Measurements from ENCODE around the gene PRRT2.

The PRRT2 gene

DNA sequence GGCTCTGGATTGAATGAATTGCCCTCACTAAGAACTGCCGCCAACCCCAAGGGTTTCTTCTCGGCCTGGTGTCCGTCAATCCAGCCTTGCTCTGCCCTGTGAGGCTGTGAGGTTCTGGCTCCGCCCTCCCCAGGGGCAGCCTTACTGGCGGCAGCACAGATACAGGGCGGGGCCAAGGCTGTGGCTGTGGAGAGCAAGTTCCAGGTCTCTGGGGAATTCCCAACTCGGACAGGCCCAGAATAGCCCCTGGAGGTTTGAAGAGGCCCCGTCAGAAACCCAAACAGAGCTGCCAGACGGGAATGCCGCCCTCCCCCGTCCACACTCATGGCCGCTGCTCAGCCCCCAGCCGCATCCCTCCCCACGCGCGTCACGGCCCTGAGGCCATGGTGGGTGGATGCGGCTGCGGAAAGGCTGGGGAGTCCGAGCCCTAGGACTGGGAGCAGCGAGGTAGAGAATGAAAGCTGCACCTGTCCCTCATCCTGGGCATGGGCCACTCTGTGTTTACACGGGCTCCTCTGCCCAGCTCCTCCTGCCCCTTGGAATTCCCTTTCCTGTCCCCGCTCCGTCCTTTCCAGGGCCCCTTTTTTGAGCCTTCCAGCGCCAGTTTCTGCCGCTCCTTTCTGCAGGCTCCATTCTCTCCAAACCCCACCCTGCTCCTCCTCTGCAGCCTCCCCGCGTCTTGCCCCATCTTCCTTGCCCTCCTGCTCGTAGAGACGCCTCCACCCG, 660 bp upstream of the PRRT2 start:
- DNase-seq (ENCODE audit: low read depth in 2 of 2) = no peak

DNA sequence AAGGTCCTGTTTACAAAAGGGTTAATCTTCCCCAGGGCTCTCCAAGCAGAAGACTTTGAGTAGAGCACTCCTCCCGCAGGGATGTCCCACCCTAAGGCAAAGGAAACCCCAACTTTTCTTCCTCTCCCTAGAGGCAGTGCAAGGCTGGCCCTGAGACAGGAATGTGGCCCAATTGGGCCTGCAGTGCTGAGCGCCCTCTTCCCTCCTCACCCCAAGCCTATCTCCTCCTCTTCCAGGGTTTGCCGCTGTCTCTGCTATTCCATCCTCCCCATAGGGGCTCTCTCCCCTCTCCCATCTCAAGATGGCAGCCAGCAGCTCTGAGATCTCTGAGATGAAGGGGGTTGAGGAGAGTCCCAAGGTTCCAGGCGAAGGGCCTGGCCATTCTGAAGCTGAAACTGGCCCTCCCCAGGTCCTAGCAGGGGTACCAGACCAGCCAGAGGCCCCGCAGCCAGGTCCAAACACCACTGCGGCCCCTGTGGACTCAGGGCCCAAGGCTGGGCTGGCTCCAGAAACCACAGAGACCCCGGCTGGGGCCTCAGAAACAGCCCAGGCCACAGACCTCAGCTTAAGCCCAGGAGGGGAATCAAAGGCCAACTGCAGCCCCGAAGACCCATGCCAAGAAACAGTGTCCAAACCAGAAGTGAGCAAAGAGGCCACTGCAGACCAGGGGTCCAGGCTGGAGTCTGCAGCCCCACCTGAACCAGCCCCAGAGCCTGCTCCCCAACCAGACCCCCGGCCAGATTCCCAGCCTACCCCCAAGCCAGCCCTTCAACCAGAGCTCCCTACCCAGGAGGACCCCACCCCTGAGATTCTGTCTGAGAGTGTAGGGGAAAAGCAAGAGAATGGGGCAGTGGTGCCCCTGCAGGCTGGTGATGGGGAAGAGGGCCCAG, 1.0 kb downstream of the PRRT2 start:
- DNase-seq (ENCODE audit: low read depth in 2 of 2) = no peak

DNA sequence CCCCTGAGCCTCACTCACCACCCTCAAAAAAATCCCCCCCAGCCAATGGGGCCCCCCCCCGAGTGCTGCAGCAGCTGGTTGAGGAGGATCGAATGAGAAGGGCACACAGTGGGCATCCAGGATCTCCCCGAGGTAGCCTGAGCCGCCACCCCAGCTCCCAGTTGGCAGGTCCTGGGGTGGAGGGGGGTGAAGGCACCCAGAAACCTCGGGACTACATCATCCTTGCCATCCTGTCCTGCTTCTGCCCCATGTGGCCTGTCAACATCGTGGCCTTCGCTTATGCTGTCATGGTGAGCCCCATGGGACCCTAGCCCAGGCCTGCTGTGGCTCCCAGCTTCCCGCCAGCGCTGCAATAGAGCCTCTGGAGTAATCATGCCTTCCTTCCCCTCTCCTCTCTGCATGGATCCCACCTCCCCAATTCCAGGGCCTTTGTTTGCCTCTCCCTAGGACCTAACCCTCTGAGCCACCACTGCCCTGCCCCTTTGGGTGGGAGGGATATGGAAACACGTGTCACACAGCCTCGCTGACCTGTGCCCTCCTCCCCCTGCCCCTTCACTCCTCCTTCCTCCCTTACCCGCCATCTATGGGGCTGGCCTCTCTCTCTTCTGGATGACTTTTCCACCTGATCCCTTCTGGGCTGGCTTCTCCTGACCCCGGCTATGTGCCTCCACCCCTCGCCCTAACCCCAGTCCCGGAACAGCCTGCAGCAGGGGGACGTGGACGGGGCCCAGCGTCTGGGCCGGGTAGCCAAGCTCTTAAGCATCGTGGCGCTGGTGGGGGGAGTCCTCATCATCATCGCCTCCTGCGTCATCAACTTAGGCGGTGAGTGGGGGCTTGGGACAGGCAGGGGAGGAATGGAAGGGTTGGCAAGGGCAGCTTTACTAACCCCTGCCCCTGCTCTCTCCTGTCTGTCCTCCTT, 1.9 kb downstream of the PRRT2 start:
- DNase-seq (ENCODE audit: low read depth in 2 of 2) = no peak

DNA sequence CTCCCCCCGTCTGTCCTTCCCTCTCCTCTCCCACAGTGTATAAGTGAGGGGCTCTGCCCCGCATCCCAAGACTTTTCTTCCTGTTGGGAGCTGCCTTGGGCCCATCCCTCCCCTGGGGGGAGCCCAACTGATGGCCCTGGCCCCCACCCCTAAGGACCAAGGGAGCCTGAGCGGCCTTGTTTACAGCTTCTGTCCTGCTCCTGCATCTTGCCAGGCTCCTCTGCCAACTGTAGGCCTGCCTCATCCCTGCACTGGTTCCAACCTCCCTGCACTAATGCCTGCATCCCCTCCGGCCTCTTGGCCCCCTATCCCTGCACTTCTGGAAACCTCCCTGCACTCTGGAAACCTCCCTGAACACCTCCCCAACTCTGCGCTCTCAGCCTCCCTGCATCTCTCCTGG, 2.6 kb downstream of the PRRT2 start:
- no peak for DNase-seq (ENCODE audit: low read depth in 2 of 2)

DNA sequence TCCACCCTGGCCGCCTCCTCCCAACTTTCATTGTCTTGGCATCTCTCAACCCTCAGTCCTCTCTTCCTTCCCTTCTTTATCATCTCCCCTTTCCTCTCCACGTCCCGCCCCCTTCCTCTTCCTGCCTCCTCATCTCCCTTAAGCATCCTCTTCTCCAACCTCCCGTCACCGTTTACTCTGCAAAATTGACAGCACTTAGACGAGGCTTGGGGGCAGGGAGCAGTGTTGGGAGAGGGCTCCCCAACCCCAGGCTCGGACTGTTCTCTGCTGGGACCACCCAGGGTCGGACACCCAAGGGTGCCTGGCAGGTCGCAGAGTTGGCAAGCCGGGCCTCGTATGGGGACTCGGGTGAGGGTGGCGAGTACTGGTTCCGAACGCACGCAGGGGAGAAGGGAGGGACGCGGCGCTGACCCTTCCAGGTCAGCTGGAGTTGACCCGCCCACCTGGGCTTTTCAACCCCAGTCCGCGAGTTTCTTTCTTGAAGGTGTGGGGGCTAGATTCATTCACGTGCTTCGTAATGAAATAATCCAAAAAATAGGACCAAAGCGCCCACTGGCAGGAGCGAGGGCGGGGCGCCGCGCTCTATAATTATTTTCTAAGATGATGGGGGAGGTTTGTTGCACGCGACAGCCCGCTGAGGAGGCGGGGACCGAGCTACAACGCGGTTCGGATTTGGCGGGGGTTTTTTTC, 3.2 kb downstream of the PRRT2 start:
- no peak for DNase-seq (ENCODE audit: low read depth in 2 of 2)

DNA sequence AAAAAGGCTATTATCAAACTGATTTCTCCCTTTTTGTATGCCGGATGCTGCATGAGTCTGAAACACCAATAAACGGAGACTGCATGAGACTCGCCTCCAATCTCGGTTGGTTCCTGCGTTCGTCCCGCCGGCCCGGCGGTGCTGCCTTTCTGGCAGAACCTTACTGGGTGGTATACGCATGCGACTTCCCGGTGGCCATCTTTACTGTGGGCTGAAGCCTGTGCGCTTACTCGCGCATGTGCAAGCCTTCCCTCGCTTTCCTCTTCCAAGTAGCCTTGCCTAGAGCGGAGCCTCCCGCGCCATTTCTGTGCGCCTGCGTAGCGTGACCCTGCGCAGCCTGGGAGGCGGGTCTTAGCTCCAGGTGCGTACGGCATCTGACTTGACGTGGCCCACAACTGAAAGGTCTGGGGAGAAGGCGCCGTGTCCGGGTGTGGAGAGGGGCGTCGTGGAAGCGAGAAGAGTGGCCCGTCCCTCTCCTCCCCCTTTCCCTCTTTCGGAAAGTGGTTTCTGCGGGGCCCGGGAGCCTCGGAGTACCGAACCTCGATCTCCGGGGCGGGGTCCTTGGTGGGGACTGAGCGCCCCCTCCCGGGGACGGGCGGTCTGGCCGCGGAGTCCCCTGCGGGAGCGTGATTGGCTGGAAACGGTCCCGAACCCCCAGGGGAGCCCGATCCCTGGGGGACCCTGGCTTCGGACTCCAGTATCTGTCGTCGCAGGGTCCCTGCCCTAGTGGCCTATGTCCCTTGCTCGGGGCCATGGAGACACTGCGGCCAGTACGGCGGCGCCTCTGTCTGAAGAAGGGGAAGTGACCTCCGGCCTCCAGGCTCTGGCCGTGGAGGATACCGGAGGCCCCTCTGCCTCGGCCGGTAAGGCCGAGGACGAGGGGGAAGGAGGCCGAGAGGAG, 4.0 kb downstream of the PRRT2 start, which contains the start of gene PAGR1:
Gene PAGR1, plus strand, starts transcription at position 360 of the 901 bp plus-strand sequence. Its CDS starts 374 bp downstream, at position 734.
- DNase-seq (ENCODE audit: low read depth in 2 of 2) = peak; percentile 96 to 97

DNA sequence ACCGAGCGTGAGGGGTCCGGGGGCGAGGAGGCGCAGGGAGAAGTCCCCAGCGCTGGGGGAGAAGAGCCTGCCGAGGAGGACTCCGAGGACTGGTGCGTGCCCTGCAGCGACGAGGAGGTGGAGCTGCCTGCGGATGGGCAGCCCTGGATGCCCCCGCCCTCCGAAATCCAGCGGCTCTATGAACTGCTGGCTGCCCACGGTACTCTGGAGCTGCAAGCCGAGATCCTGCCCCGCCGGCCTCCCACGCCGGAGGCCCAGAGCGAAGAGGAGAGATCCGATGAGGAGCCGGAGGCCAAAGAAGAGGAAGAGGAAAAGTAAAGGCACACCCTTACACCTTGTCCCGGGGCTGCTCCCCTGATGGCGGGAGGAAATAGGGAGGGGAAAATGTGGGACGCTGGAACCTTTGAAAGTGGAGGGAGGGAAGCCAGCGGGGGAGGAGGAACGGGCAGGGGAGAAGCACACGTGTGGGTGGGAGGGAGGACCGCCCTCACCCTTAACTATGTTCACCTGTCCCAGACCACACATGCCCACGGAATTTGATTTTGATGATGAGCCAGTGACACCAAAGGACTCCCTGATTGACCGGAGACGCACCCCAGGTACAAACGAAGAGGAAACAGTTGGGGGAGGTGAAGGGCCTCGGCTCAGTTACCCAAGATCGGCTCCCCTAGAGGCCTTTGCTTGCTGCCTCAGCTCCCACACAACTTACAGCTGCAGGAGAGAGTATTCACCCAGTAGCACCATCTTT, 4.9 kb downstream of the PRRT2 start:
- DNase-seq (ENCODE audit: low read depth in 2 of 2) = no peak

DNA sequence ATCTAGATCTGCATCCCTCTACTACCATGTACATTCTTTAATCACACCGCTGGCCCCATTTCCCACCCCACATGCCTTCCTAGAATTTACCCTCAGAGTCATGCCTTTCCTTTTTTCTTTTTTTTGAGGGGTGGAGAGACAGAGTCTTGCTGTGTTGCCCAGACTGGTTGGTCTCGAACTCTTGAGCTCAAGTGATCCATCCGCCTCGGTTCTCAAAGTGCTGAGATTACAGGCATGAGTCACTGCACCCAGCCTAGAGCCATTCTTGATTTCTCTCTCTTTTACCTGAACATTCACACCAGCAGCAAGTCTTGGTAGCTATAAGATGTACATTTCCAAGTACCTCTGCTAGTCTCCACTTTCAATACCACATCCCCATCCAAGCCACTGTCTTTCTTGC, 6.1 kb downstream of the PRRT2 start:
- no peak for DNase-seq (ENCODE audit: low read depth in 2 of 2)

DNA sequence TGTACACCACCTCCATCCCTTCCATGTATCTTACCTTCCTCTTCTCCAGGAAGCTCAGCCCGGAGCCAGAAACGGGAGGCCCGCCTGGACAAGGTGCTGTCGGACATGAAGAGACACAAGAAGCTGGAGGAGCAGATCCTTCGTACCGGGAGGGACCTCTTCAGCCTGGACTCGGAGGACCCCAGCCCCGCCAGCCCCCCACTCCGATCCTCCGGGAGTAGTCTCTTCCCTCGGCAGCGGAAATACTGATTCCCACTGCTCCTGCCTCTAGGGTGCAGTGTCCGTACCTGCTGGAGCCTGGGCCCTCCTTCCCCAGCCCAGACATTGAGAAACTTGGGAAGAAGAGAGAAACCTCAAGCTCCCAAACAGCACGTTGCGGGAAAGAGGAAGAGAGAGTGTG, 7.5 kb downstream of the PRRT2 start:
- DNase-seq (ENCODE audit: low read depth in 2 of 2) = no peak

DNA sequence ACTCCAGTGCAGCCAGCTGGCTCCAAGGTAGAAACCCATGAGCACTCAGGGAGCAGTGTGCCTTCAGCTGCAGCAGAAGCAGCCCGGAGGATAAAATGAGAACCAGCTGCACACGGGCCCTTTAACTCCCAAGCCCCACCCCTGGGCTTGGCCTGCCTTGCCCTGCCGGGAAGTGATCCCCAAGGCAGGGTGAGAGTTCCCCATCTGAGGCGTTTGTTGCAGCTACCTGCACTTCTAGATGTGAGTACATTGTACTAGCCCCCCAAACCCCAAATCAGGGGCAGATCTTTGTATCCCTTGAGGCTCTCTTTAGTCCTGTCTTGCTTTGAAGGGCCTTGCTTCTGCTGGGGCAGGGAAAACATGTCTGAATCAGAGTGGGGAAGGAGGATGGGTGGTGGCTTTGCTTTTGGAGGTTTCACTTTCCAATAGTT, 8.3 kb downstream of the PRRT2 start, which contains the start of gene MVP:
Gene MVP, plus strand, starts transcription at position 192 of the 431 bp plus-strand sequence. CDS start 10,088 bp downstream, outside the sequence.
- no peak for DNase-seq (ENCODE audit: low read depth in 2 of 2)

DNA sequence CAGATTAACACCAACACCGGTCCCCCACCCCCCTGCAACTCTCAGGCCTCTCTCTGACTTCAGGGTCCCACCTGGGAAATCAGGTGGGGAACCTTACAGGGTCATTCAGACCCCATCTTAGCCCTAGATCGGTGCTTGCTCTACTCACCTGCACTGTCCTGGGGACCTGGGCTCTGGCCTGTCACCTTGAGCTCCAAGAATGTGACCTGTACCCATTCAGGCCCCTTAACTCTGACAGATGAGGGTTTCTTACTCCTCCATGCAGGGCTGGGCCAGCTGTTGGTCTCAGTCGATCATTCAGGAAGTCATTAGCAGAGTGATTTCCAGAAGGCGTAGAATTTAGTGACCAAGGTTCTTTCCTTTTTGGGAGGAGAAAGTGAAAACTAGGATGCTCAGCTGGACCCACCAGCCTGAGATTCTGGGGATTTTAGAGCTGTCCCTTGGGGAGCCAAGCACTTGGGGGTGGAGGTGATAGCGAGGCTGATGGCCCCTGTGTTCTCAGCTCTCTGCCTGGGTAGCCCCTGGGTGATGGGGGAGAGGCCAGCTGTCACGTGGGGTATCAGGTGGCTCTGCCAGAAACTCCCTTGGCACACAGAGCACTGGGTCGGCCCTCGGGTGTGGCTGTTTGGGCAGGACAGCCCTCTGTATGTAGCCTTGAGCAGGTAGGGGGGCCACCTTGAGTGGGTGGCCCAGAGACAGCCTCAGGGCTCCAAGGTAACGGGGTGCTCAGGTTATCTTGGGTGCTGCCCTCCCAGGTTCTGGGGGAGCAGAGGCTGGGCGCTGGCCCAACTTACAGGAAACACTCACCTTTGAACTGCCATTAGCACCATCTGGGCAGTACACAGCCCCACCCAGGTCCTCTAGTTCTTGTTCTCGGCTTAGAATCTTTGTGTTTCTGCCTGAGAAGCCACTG, 9.0 kb downstream of the PRRT2 start:
- DNase-seq (ENCODE audit: low read depth in 2 of 2) = no peak

DNA sequence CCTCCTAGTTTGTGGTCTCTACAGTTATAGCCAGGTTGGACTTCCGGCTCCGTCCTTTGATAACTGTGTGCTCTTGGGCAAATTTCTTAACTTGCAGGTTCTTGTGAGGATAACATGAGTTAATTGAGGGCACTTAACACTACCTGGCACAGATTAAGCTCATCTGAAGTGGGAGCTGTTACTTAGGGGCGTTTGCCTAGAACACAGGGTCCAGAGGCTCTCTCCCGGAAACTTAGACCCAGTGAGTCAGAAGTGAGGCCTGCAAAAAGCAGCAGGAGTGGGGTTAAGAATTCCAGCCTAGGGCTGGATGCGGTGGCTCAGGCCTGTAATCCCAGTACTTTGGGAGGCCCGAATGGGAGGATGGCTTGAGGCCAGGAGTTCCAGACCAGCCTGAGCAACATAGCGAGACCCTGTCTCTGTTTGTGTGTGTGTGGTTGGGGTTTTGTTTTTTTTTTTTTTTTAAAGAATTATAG, 9.7 kb downstream of the PRRT2 start:
- no peak for DNase-seq (ENCODE audit: low read depth in 2 of 2)

DNA sequence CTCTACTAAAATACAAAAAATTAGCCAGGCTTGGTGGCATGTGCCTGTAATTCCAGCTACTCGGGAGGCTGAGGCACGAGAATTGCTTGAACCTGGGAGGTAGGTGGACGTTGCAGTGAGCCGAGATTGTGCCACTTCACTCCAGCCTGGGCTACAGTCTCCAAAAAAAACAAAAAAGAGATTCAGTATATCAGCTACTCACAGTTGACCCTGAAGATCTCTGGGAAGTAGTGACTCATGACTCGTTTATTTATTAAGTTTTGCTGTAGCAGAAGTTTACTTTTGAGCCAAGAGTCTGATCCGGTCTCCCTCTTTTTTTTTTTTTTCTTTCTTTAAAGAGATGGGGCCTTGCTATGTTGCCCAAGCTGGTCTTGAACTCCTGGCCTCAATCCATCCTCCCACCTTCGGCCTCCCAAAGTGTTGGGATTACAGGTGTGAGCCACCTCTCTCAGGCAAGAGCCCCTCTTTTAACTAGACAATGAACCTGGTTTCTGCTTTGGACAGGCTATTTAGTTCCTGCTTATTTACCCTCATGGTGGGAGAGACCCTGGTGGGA, 12.7 kb downstream of the PRRT2 start:
- no peak for DNase-seq (ENCODE audit: low read depth in 2 of 2)

DNA sequence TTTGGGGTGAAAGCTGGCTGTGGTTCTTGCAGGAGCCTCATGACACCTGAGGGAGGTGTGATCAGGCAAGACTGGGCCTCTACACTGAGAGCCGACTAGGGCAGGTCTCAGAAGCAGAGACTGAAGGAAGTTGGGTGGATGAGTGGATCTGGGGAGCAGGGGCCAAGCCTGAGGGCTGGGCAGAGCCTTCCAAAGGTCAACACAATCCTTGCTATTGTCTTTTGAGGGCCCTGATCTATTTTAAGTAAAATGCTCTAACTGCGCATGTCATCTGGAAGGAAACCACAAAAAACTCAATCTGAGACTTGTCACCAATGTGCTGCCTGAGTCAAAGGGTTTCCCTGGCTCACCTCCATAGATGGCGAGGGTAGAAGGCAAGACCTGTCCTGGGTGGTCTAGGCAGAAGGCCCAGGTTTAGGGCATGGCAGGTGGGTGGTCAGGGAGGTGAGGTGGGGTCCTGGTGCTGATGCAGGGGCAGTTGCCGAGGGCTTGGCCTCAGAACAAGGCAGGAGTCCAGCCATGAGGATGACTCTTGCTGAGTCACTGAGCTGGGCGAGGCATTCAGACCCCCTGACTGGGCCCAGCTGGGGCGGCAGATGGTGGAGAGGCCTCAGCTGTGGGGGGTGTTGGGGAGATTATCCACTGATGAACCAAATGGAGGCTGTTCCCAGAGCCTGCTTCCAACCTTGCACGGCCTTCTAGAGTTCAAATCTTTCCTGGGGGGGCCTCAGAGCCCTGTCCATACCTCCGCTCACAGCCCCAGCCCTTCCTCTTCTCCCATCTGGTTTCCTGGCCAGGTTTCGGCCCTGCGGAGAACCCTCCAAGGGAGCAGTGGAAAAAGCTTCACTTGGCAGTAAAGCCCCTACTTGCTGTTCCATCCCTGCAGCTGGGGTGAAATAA, 13.4 kb downstream of the PRRT2 start:
- no peak for DNase-seq (ENCODE audit: low read depth in 2 of 2)

DNA sequence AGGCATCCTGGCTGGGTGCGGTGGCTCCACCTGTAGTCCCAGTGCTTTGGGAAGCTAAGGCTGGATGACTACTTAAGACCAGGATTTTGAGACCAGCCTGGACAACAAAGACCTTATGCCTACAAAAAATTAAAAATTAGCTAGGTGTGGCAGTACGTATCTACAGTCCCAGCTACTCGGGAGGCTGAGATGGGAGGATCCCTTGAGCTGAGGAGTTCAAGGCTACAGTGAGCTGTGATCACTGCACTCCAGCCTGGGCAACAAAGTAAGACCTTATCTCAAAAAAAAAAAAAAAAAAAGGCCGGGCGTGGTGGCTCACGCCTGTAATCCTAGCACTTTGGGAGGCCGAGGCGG, 14.3 kb downstream of the PRRT2 start:
- no peak for DNase-seq (ENCODE audit: low read depth in 2 of 2)

DNA sequence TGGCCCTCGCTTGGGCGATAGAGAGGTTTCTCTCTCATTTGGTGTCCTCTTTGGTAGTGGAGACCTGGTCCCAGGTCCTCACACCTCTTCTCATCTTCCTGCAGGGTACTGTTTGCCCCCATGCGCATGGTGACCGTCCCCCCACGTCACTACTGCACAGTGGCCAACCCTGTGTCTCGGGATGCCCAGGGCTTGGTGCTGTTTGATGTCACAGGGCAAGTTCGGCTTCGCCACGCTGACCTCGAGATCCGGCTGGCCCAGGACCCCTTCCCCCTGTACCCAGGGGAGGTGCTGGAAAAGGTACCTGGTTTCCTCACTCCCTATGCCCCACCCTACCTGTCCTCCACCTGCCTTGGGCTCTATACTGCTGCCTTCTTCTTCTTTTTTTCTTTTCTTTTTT, 18.8 kb downstream of the PRRT2 start:
- DNase-seq (ENCODE audit: low read depth in 2 of 2) = no peak

DNA sequence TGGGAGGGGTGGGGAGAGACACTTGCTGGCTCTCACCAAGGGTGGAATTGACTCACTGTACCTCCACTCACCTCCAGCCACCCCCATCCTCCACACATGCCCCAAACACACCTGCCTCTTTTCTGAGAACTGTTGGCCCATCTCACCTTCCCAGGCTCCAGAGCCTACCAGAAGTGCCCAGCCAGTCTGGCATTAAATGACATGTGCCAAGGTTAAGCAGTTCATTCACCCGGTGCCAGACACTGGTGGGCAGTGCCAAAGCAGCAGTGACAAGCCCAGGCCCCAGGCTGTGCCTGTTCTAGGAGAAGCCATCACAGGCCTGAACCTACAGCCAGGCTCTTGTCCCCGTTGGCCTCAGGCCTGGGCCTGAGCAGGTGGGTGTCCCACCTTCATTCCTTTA, 19.5 kb downstream of the PRRT2 start:
- DNase-seq (ENCODE audit: low read depth in 2 of 2) = no peak
